GM21515 (cell line): ENCODE measurements around the gene SNX9.

Source experiments
- ATAC-seq: cut with Tn5 transposase; IDR thresholded peaks from one replicate; pipeline ENCODE4 v1.9.1; 2021; ENCODE audit not compliant: unreplicated experiment

The SNX9 gene

DNA sequence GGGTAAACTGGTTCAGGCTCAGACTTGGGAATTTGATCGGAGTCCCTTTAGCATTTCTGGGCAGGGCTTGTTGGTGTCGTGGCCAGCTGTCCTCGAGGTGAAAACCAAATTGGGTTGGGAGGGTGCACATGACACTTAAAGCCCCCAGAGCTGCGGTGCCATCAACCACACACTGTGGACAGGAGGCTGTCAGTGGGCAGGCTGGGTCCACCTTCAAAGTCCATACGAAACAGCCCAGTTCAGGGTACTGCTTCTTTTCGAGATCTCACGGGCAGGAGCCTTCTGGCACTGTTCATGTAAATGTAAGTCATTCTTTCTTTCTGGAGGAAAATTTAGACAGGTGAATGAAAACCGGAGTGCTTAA is 165.6 kb downstream of the SNX9 start:
- no peak for ATAC-seq

DNA sequence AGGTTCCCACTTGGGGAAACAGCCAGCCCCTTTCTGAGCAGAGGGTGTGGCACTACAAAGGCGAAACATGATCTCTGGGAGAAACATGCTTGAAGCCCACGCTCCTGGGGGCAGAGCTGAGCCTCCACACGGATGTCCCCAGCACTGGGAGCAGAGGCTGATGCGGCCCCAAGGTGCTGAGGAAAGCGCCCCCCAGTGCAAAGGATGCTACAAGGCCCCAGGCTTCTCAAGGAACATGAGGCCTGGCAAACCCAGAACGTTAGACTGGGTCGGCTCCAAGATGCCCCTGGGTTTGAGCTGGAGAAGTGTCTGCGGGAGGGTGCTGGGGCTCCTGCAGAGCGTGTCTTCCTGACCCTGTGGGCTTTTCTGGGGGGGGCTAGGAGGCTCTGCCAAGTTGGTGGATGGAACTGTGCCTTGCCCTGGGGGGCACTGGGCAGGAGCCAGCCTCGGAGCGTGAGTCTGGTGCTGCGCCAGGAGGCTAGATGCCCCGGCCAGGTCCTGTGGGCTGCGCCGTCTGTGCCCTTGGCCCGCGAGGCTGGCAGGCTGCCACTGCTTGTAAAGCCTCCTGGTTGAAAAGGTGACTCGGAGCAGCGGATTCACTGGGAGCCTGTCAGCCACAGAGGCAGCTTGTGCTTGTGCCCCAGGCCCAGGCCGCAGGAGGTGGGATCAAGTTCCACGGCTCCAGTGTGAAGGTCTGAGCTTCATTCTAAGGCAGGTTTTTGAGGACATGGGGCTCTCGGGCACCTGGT is 166.7 kb downstream of the SNX9 start:
- ATAC-seq, result no peak

DNA sequence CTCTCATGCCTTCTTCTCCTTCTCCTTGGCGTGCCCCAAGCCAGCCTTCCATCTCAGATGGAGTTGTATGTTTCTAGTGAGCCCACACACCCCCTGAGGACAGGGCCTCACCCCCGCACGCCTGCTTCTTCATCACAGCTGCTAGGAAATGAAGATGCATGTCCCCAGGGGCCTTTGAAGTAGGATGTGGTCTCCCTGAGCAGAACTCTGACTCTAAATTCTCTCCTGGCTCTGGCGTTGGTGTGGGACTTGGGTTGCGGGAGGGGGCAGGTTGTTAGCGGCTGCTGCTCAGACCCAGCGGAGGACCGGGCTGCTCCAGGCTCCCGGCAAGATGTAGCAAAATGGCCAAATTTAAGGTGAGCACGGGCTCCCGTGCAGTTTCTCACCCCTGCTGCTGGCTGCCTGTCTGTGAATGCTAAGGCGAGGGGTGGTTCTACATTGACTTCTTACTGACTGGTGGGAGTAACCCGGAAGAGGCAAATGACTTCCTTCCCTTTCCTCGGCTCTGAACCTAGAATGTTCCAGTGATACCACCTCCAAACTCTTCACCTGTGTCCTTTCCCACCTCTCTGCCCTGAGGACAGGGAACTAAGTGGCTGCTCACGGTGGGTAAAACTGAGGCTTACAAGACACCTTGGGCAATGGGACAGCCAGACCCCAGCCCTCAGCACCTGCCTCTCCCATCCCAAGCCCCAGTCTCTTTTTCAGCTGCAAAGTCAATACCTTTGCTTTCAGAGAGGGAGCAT is 167.4 kb downstream of the SNX9 start:
- no peak for ATAC-seq

DNA sequence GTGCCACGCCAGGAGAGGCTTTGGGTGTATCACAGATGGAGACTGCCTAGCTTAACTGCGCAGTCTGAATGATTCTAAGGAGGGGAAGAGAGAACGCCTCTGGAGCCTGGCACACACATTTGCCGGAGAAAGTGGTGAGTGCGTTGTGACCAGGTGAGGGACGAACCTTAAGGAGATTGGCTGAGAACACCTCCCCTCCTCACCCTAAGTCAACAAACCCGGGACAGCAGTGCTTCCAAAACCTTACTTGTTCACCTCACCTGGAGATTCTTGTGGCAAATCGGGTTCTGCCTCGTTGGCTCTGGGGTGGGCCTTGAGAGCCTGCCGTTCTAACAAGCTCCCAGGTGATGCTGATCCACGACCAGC is 168.0 kb downstream of the SNX9 start:
- ATAC-seq, result no peak

DNA sequence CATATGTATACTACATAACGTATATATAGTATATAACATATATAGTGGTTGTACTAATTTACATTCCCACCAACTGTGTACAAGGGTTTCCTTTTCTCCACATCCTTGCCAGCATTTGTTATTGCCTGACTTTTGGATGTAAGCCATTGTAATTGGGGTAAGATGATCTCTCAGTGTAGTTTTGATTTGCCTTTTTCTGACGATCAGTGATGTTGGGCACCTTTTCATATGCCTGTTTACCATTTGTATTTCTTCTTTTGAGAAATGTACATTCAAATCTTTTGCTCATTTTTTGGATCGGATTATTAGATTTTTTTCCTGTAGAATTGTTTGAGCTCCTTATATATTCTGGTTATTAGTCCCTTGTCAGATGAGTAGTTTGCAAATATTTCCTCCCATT is 170.0 kb downstream of the SNX9 start:
- ATAC-seq, result no peak

DNA sequence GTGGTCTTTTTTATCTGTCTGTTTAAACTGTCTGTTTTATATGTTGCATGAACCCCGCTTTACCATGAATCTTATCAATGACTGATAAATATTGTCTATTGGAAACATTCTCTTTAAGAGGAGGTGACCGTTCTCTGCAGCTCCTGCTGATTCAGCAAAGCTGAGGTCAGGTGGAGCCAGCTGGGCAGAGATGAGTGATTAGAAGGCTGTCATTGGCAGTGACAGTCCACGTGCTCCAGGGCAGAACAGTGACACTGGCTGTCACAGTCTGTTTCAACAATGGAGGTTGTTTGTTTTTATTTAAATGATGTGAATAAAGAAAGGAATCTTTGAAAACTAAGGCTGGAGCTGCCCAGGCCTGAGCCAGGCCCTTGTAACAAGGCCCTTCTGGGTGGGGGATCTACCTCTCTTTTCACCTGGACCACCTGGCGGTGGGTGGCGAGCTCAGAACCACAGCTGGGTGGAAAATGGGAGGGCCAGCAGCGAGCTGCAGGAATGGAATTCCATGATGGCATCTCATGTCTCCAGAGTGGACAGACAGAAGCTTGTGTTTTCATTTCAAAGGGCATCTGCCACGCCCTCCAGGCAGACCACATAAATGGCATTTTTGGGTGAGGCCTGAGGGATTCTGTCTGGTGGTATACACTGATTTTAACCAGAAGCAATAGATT is 171.2 kb downstream of the SNX9 start:
- no peak for ATAC-seq
